Fibroblast of the aortic adventitia (primary cell): ENCODE data around the gene TMTC2. TPM values are rescaled to one million over a fixed set of nuclear protein-coding genes. Genes with fewer than 3 reads are reported as not detected.

Experiments used
- DNase-seq: peaks from one replicate; pipeline ENCODE4 v3.0.0-alpha.2; 2010; ENCODE audit warnings: low read depth
- H3K4me3 ChIP-seq: 2 replicates; pipeline ENCODE4 v1.5.1; 2011; ENCODE audit warnings: low read depth, mild to moderate bottlenecking, control low read depth, low read length, moderate library complexity
- CTCF ChIP-seq: IDR thresholded peaks from 2 replicates; pipeline ENCODE4 v1.5.1; 2011; ENCODE audit warnings: mild to moderate bottlenecking, low read length, control low read depth, inconsistent platforms; ENCODE audit not compliant: insufficient read depth
- total RNA-seq: library from RNA; depleted of rRNA; stranded (reverse); fragments of >200 nt; gene quantifications from 2 replicates; pipeline ENCODE4 v1.2.3, GENCODE V29; 2012; ENCODE audit warnings: low replicate concordance

Gene TMTC2
- total RNA-seq, 1 donor: 21.1 TPM

DNA sequence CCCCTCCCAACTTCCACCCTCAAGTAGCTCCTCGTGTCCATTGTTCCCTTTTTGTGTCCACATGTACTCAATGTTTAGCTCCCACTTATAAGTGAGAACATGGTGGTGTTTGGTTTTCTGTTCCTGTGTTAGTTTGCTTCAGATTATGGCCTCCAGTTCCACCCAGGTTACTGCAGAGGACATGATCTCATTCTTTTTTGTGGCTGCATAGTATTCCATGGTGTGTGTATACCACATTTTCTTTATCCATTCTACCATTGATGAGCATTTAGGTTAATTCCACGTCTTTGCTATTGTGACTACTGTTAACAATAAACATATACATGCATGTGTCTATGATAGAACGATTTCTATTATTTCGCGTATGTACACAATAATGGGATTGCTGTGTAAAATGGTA lies 362.6 kb downstream of the TMTC2 start:
- TF ChIP-seq CTCF: no peak
- H3K4me3 ChIP-seq: no peak overlapping the region
- DNase-seq: no peak

DNA sequence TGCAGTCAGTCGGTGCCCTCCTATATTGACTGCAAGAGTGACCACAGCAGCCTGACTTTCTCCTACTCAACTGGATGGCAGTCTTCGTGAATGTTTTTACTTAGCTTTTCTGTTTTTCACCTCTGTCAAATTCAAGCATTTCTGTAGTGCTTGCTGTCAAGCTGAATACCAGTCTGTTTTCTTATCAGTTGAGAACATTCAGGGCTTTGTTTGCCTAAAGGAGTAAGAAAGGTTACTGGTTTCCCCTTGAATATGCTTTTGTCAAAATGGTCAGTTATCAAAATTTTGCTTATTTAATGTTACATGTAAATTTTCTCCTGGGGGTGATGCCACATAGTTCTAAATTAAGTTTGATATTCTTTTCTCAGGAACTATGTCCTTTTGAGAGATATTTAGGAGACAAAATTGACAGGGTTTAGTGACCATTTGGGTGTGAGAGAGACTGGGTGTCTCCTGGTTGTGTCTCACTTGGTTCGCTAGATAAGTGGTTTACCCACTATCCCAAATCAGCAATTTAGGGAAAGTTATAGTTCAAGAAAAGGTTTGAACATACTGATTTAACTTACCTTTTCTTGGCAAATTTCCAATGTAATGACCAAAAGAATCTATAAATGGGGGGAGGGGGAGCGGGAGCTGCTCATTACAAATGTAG lies 366.3 kb downstream of the TMTC2 start:
- TF ChIP-seq CTCF: no peak
- H3K4me3 ChIP-seq: no peak overlapping the region
- no peak for DNase-seq

DNA sequence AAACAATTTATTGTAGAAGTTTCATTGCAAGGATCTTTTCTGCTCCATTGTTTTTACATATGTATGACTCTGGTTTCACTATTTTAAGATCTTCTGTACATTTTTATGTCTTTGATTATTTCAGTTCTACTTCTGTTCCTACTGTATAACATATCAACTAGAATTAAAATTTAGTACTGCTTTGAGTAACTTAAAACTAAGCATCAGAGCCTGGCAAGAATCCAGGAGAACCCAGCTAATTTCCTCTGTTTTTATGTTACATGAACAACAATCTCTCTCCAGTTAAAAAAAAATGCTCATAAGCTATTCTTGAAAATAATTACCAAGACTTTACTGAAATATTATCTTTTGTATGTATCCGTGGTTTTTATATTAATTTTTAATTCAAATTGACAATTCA lies 370.7 kb downstream of the TMTC2 start:
- H3K4me3 ChIP-seq: no peak overlapping the region
- no peak for TF ChIP-seq CTCF
- DNase-seq: no peak

GRCh38 chr12:83059107-83059506 lies 372.4 kb downstream of the TMTC2 start:
- TF ChIP-seq CTCF: no peak
- H3K4me3 ChIP-seq: no peak overlapping the region
- DNase-seq: no peak

DNA sequence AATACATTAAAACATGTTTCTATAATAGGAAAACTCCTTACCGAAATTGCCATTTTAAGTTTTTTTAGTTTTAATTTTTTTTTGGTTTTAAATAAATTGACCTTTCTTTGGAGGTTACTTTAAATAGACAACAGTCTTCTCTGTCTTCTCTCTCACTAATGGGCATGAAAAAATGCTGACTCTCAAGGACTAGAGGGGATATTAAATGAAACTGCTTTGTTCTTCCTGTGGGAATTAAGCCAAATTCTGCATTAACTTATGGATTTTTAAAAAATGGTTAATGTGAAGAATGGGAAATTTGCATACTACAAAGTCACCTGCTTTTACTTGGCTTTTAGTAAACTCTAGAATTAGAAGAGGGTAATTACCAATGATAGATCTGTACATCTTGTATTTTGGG lies 378.9 kb downstream of the TMTC2 start:
- H3K4me3 ChIP-seq: no peak overlapping the region
- no peak for DNase-seq
- TF ChIP-seq CTCF: no peak

- H3K4me3 ChIP-seq: no peak overlapping the region
- TF ChIP-seq CTCF: no peak
Measured at GRCh38 chr12:83067981-83068380, 381.3 kb downstream of the TMTC2 start.

GRCh38 chr12:83074358-83074894 lies 387.7 kb downstream of the TMTC2 start:
- H3K4me3 ChIP-seq: no peak overlapping the region
- TF ChIP-seq CTCF: no peak
- DNase-seq: no peak

More at GRCh38 chr12:83067981-83068380, 381.3 kb downstream of the TMTC2 start:
- no peak for DNase-seq
